C4-2B (cell line): ENCODE results near the gene RHBG.

ENCODE experiments used
- CTCF ChIP-seq: fragments of 450-650 bp; conservative IDR thresholded peaks from 2 replicates; pipeline ENCODE4 v1.5.1; 2017; ENCODE audit warnings: mild to moderate bottlenecking
- ZFX ChIP-seq: fragments of 450-650 bp; IDR thresholded peaks from 2 replicates; pipeline ENCODE4 v1.6.1; 2017

DNA sequence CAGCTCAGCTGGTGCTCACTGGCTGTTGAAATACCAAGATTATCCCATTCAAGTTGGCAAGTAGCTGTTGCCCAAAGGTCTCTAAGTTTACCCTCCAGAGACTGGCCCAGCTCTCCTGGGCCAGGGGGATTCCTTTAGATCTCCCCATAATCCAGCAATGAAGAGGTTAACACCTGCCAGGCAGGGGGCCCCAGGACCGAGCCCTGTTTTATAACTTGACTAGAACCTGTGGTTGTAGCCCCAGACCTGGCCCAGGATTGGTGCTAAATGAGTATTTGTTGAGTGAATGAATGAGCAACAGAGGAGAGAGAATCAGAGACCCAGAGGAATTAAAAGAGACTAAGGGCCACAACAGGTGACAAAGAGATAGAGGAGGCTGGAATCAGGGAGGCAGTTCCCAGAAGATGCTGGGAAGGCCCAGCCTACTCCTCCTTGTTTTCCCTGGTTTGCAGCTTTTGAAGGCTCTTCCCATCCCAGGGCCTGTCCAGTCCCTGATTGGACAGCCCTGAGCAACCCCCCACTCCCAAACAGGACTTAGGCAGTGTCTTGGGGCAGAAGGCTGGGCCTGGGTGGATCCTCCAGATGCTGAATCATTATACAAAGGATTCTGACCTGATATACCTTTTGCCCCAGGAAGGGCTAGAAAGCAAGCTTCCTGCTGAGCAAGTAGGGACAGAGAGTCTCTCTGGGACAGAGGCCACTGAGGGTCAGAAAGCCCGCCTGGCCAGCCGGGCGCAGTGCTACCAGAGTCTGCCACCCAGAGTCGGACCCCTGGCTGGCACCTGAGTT, 2.4 kb upstream of the RHBG start:
- TF ChIP-seq CTCF, result no peak
- TF ChIP-seq ZFX, result no peak
